ENCODE data around the gene CHST15.

The CHST15 gene

DNA sequence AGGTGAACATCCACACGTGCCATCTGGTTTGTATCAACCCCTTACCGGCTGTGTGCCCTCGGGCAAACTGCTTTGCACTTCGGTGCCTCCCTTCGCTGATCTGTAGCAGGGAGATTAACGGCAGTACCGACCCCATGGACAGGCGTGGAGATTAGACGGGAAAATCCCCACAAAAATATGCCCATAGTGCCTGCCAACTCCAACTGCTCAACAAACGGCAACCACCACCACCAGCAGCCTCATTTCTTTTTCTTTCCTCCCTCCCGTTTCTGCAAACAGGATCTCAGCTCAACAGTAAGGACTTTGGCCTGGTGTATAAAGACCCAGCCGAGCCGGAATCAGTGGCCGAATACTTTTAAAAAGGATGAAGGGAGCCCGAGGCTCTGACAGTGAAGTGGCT is 31.0 kb downstream of the CHST15 start:
- no peak for FAIRE-seq

DNA sequence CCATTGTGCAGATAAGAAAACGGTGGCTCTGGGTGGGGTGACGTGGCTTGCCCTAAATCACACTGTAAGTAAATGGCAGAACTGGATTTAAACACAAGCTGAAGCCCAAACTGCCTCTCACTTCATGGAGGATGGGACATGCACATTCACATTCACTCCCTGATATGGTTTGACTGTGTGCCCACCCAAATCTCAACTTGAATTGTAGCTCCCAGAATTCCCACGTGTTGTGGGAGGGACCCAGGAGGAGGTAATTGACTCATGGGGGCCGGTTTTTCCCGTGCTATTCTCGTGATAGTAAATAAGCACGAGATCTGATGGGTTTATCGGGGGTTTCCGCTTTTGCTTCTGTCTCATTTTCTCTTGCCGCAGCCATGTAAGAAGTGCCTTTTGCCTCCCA is 32.4 kb downstream of the CHST15 start:
- no peak for FAIRE-seq

DNA sequence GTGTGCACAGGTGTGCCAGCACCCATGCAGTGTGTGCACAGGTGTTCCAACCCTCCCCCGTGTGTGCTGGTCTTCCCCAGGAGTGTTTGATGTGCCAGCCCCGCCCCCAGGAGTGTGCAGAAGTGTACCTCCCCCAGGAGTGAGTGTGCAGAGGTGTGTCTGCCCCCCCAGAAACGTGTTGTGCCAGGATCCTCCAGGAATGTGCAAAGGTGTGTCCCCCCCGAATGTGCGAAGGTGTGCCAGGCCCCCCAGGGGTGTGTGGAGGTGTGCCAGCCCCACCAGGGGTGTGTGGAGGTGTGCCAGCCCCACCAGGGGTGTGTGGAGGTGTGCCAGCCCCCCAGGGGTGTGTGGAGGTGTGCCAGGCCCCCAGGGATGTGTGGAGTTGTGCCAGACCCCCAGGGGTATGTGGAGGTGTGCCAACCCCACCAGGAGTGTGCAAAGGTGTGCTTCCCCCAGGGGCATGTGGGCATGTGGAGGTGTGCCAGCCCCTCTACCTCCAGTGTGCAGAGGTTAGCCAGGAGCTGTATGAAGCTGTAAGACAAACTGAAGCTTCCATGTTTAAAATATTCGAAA is 33.2 kb downstream of the CHST15 start:
- FAIRE-seq = no peak

DNA sequence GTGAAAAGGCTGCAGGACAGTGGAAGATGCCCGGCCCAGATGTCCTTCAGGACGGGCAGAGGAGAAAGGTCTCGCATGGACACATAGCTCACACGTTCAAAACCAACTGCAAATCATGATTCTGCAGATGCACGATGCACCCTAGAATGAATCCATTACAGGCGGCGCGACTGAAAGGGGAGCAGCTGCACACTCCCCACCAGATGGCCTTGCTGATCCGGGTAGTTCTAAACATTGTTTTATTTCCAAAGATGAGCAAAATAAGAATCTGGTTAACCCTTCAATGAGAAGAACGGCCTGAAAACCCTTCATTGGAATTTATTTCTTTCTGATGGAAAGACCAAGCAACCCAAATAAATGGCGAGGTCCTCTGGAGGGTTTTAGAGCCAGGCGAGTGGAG is 33.8 kb downstream of the CHST15 start:
- FAIRE-seq = no peak

DNA sequence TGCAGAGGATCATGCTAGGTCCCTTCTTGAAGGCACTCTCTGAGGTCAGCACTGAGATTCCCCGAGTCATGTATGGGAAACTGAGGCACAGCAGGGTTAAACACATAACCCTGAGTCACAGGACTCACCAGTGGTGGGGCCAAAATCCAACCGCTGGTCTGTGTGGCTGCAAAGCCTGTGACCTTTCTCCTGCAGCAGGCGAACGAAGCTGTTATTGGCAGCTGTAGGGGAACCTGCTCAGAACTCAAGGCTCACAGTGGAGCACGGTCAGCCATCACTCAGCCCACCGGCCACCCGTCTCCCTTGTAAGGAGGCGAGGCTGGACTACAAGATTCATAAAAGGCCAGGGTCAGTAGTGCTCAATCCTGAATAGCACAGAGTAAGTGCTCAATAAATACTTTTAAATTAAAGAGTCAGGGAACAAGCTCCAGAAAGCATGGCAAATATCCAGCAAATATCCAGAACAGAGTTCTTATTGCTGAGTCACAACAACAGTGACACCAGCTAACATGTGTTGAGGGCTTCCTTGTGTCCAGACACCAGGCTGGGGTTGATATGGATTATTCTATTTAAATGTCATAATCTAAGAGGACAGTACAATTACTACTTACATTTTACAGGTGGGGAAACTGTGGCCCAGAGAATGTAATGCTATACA is 34.9 kb downstream of the CHST15 start:
- no peak for FAIRE-seq

DNA sequence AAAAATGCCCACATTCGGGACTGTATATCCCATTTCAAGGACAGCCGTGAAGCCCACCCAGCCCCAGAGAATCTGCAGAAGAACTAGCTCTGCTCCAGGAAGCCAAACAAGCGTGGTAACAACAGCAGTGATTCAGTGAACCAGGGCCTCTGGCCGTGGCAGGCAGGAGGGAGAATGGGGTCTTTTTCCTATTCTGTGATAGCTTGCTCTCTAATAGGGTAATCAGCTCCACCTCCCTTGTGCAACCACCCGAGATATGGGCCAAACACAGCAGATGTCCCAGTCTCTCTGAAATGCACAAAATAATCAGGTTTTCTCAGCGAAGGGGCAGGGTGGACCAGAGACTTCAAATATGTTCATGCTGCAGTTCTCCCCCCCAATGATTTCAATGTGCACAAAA is 35.8 kb downstream of the CHST15 start:
- no peak for FAIRE-seq

DNA sequence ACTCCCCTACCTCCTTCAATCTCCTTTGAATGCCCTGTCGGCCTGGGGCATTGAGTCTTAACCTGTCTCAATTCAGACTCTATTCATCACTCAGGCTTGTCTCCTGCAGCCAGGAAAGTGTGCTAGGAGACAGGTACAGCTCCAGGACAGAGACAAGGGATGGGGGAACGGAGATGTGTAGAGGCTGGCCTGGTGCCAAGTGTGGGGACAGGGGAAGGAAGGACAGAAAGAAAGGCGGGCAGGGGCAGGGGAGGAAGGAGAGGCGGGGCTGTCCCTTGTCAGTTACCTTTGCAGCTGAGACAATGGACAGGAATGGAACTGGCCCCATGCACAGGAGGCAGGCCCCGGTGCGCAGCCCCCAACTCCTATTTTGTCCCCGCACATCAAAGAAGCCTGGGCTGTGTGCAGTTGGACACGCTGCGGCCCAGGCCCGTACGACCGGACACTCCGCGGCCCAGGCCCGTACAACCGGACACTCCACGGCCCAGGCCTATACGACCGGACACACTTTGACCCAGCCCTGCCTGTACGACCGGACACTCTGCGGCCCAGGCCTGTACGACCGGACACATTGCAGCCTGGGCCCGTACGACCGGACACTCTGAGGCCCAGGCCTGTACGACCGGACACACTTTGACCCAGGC is 36.9 kb downstream of the CHST15 start:
- no peak for FAIRE-seq

DNA sequence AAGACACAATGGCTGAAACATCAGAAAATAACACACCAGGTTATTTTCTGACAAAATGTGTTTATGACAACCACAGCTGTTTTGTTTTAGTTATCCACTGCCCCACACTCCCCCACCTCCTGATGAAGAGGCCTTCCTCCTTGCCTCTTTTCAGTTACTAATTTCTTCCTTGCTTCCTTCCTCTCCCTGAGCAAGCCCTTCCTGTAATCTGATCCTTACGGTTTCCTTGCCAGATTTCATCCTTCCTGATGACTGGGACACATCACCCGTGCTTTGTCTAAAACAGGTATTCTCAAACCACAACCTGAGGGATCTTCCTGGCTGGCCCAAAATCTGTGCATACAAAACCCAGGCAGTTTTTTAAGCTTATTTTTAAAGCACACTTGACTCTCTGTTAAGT is 39.4 kb downstream of the CHST15 start:
- FAIRE-seq = no peak

DNA sequence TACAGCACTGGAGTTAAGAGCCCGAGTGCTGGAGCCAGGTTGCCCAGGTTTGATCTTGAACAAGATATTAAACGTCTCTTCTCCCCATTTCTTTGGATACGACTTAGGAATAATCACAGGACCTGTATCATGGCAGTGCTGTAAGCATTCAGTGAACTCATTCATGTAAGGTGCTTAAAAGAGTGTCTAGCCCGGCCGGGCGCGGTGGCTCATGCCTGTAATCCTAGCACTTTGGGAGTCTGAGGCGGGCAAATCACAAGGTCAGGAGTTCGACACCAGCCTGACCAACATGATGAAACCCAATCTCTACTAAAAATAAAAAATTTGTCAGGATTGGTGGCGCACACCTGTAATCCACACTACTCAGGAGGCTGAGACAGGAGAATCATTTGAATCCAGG is 40.8 kb downstream of the CHST15 start:
- no peak for FAIRE-seq

DNA sequence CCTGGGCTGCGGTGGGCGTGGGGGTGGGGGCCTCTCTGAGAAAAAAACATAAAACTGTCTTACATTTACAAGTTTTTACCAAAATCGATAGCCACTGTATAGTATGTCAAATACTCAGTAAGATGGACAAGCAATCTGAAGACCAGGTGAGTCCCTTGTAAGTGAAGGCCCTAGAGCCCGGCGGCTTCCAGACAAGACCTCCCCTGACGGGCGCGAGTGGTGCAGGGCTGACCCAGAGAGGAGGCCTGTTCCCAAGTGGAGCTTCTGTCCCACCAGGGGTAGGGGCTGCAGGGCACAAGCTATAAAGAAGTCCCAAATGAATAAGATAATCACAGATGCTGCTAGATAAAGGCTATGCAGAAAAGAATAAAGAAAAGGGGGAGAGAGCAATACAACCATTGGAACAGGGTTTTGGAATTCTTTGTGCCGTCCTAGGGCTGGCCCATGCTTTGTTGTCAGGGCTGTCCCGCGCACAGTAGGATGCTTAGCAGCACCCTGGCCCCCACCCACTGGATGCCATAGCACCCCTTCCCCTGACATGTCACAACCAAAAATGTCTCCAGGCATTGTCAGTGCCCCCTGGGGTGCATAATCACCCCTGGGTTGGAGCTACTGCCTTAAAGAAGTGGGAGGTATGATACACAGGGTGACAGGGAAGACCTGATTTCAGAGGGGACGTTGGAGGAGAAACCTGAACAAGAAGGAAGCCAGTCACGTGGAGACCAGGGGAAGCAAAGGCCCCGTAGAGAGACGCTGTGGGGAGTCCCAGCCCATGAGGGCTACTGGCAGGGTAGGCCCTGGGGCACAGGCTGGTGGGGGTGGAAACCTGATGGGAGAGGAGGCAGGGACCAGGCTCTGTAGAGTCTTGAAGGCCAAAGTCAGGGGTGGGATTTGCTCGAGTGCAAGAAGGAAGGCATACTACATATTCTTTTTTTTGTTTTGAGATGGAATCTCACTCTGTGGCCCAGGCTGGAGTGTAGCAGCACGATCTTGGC is 43.1 kb downstream of the CHST15 start:
- no peak for FAIRE-seq

DNA sequence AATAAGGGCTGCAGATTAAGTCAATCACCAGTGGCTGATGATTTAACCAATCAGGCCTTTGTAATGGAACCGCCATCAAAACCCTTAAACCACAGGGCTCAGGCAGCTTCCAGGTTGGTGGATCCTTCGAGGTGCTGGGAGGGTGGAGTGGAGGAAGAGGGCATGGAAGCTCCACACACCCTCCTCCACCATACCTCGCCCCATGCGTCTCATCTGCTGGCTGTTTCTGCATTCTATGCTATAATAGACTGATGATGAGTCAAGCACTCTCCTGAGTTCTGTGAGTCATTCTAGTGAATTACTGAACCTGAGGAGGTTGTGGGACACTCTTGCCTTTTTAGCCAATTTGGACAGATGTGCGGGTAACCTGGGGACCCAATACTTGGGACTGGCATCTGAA is 43.9 kb downstream of the CHST15 start:
- FAIRE-seq = no peak

DNA sequence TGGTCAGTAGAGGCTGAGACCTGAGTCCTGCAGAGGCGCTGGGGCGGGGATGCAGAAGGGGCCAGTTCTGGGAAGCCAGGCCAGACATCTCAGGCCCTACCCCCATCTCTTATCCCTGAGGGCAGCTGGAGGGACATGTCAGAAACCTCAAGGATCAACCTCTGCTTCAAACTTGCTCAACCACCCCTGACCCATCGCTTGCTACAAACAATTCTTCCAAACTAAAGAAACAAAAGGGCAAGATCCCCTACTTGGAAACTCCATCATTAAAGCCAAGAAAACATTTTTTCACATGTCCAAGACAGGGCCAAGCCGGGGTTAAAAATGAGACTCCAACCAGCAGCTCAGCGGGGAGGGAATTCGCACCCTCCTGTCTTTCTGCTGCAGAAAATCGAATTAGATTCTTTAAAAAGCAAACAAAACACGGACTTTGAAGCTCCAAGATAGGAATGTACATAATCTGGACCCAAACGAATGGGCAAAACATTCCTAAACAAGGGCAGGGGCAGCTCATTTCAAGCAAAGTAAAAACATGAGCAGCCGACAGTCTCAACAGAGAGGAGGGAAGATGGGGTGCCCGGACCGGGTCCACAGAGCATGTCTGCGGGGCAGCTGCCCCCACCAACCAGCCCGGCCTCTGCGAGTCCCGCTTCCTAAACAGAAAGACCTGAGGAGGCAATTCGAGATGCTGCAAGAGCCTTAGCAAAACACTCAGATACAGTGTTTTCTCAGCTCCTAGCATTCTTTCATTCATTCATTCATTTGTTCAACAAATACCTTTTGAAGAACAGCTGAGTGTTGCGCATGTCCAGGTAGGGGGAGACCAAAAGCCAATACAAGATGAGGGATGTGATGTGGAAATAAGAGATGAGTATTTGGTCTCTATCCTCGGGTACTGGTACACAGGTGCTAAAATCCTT is 44.8 kb downstream of the CHST15 start:
- FAIRE-seq = no peak

DNA sequence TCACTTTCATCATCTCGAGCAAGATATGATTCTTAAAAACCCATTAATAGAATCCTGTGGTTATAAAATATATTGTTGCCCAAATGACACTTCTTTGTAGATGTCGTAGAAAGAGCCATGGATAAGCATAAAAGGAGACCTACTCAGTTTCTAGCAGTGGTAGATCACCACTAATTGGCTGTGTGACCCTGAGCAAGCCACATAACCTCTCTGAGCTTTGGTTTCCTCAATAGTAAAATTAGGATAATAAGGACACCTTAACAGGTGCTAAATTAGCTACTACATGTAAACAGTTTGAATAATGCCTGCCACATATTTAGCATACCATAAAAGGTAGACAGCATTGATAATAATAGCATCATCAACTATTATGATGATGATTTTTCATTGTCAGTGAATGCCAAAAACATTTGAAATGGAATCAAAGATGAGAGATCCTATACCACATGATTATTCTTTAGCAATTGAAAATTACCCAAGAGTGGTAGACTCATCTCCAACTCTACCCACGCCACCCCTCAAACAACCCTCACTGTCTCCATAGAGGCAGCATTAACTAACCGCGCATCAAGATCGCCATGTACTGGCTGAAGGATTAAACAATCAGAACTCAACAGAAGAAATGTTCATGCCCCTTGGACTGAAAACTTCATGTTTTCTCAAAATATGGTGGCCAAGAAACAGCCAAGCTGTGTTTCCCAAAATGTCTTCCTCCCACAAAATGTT is 45.8 kb downstream of the CHST15 start:
- FAIRE-seq = no peak

DNA sequence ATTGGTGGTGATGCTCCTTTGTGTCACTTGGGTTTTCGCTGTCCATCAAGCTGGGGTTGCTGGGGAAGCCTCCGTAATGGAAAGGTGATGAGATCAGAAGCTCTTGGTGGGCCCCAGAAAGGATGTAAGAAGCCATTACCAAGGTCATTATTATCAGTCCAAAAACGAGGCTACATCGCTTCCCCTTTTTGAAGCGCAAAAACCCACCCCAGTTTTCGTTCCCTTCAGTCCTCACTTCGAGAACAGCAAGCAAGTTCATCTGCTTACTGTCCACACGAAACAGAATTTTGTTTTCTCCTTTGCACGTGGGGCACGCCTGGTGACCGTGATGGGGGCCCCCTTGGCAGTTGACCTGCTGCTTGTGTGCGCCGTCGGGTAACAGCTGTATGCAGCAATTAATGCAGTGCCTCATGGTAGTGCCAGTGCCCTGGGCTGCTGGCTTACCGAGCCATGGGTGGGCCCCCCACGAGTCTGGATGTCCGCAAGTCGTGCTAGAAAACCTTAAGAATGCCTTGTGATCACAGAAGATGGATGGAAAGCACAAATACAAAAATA is 47.5 kb downstream of the CHST15 start:
- FAIRE-seq = no peak

DNA sequence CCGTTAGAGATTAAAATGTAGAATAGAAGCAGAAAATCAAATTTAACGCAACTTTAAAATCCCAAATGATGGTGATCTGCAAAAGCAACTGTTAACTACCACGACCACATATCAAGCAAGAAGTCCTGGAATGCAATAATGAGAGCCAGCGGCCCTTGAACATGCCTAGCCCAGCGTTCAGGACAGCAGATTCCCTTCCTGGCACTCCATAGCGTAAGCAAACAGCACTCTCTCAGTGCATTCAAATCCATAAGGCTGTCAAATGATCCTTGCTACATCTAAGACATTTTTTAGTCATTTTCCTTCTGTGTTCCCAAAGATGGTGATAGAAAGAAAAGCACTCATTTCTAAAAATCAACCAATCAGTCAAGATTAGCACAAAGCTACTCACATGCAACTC is 48.1 kb downstream of the CHST15 start:
- no peak for FAIRE-seq

DNA sequence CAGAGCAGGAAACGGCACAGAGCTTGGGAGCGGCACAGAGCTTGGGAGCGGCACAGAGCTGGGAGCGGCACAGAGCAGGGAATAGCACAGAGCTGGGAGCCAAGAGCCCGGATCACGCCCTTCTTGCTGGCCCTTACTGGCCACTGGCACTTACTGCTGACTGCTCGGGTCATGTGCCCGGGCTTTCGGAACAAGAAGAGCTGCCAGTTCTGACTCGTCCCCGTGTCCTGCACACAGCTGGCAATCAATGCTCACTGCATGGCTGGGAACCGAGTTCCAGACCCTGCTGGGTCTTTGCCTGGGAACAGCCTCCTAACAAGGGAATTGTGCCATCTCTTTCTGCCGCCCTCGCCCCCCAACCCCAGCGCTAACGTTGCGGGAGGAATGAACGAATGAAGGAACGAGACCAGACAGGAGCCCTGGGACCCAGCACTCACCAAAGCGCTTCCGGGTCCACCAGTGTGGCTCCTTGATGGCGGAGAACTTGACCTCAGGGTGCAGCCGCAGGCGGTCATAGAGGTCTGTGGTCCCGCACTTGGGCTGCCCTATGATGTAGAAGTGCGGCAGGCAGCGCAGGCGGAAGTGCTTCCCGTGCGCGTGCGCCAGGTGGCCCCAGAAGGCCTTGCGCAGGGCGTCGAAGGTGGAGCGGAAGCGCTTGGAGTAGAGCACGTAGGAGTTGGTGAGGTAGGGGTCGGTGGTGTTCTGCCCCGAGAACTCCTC is 49.1 kb downstream of the CHST15 start:
- FAIRE-seq = no peak

DNA sequence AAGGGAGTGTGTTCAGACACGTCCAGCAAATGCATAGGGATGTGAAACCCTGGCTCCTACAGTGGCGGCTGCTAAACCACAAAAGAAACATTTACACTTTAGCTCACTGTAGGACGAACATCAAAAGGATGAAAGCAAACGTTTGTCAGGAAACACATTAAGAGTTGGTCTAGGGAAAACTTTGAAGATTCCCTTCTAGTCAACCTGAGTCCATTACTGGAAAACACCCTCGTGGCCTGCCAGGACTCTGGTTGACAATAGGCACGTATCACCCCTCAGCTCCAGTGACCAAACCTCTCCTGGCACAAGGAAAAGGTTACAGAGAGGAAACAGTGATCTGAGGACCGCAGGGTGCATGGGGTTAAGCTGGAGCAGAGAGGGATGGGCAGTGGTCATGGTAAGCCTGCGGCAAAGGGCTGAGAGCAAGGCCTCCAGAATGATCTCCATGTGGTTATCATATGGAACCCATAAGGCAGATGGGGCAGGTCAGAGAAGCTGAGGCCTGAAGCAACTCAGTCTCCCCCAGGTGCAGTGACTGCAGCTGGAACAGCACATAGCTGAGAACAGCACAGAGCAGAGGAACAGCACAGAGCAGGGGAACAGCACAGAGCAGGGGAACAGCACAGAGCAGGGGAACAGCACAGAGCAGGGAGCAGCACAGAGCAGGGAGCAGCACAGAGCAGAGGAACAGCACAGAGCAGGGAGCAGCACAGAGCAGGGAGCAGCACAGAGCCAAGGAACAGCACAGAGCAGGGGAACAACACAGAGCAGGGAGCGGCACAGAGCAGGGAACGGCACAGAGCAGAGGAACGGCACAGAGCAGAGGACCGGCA is 49.9 kb downstream of the CHST15 start:
- FAIRE-seq = no peak

DNA sequence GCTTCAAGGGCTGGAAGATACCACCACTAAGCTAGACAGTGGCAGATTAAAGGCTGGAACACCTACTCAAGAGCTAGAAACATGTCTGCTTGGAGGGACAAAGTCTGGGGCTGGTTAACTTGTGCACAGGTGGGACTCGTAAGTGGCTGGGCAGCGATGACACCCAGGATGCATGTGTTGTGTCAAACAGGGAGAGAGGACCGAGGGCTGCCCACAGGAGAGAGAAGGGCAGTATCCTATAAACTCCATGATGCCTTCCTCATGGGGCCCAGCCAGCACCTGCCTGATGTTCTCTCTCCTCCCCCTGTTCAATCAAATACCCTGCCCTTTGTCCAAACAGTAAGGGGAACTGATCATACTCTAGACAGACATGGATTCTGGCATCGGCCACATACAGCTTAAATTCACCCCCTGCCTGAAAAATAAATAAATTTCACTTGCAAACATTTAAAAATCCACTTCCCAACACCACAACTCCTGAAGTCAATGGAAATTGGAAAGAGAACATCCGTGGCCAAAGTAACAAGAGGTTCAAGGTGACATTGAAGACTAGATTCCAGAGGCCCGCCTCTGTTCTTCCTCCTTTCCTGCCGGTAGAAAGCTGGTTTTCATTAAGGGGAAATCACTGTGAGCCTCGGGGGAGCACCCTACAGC is 50.6 kb downstream of the CHST15 start:
- no peak for FAIRE-seq
